HCT116 (cell line): ENCODE data around the gene WSCD1. TPM values are rescaled to one million over a fixed set of nuclear protein-coding genes. Genes with fewer than 3 reads are reported as not detected.

Experiments used
- ATAC-seq: fragments of 200-7000 bp; cut with Tn5 transposase; 2 replicates; pipeline ENCODE4 v1.9.1; 2020; ENCODE audit warnings: mild to moderate bottlenecking, moderate library complexity
- BruUV-seq: library from RNA; stranded (reverse); fragments of 400-500 nt; replicated peaks from 2 replicates; lab custom pipeline; 2021; lab: Mats Ljungman, UMichigan
- CTCF ChIA-PET: fragments of 300-600 bp; sonication (Branson Sonifier 250); formaldehyde crosslinking; loops from one replicate; lab custom pipeline; 2021; ENCODE audit warnings: antibody characterized with exemption; lab: Charles Lee
- POLR2A ChIA-PET: fragments of 300-600, 350-600 bp; sonication (Branson Sonifier 250); formaldehyde crosslinking; loops from one replicate; lab custom pipeline; 2021; ENCODE audit warnings: antibody characterized with exemption; lab: Charles Lee
- RAD21 ChIA-PET, 2 experiments: fragments of 300-600 bp; sonication (Branson Sonifier 250); formaldehyde crosslinking; loops; one replicate each; lab custom pipeline; 2023; ENCODE audit warnings: low total read pairs in 2 of 2; ENCODE audit not compliant: uncharacterized antibody in 2 of 2, unreplicated experiment in 2 of 2, low non-redundant PET in 1 of 2; lab: Charles Lee
- DNase-seq: peaks from one replicate; pipeline ENCODE4 v3.0.0-alpha.2; 2010; ENCODE audit warnings: low read depth, low spot score
- H2AFZ ChIP-seq: fragments of 200-600 bp; shearing (Covaris generic), sonication (generic); 2 replicates; pipeline ENCODE4 v1.6.1; 2017; ENCODE audit warnings: low read depth, mixed run types, mixed read lengths, antibody characterized with exemption, low read length; ENCODE audit not compliant: poor library complexity, severe bottlenecking
- H3K27ac ChIP-seq: 2 replicates; pipeline ENCODE4 v1.5.1; 2012; ENCODE audit warnings: low read depth, low read length
- H3K27me3 ChIP-seq: fragments of 200-600 bp; sonication (generic); 2 replicates; pipeline ENCODE4 v1.6.1; 2016; ENCODE audit warnings: mixed run types, low read length, mixed read lengths; ENCODE audit not compliant: insufficient read depth
- H3K36me3 ChIP-seq, 2 experiments: fragments of 200-500 bp in 1 of 2; fragments of 200-600 bp in 1 of 2; sonication (Bioruptor generic) in 1 of 2; sonication (generic) in 1 of 2; 2 replicates each; pipeline versions ENCODE4 v1.5.1 to v1.6.1; 2014 to 2016; ENCODE audit warnings: low read length in 2 of 2, inconsistent platforms in 1 of 2, mixed read lengths in 1 of 2, mixed run types in 1 of 2; ENCODE audit not compliant: insufficient read depth in 2 of 2, control insufficient read depth in 1 of 2
- H3K4me1 ChIP-seq, 2 experiments: fragments of 200-600 bp in 1 of 2; sonication (generic) in 1 of 2; 2 replicates each; pipeline versions ENCODE4 v1.5.1 to v1.6.1; 2012 to 2017; ENCODE audit warnings: low read length in 2 of 2, inconsistent platforms in 1 of 2, mild to moderate bottlenecking in 1 of 2, mixed read lengths in 1 of 2, mixed run types in 1 of 2, moderate library complexity in 1 of 2; ENCODE audit not compliant: insufficient read depth in 2 of 2, control insufficient read depth in 1 of 2
- H3K4me2 ChIP-seq: fragments of 200-600 bp; sonication (generic); 2 replicates; pipeline ENCODE4 v1.6.1; 2017; ENCODE audit warnings: mixed run types, low read length, mixed read lengths
- H3K4me3 ChIP-seq, 2 experiments: fragments of 200-600 bp in 1 of 2; sonication (generic) in 1 of 2; replicated peaks in 1 of 2; 2 replicates each; pipeline ENCODE4 v1.5.1; 2011 to 2016; ENCODE audit warnings: low read length in 2 of 2, control low read depth in 1 of 2, low read depth in 1 of 2, mild to moderate bottlenecking in 1 of 2, mixed read lengths in 1 of 2, mixed run types in 1 of 2
- H3K79me2 ChIP-seq: fragments of 200-600 bp; sonication (generic); 2 replicates; pipeline ENCODE4 v1.6.1; 2017; ENCODE audit warnings: mild to moderate bottlenecking, mixed run types, low read length, moderate library complexity, mixed read lengths; ENCODE audit not compliant: insufficient read depth
- H3K9ac ChIP-seq: fragments of 200-600 bp; sonication (generic); 2 replicates; pipeline ENCODE4 v1.6.1; 2016; ENCODE audit warnings: low read length, mixed read lengths
- H3K9me2 ChIP-seq: fragments of 200-600 bp; sonication (generic), shearing (Covaris generic); 2 replicates; pipeline ENCODE4 v1.6.1; 2017; ENCODE audit warnings: mixed run types, mild to moderate bottlenecking, moderate library complexity; ENCODE audit not compliant: insufficient read depth
- H3K9me3 ChIP-seq, 2 experiments: fragments of 200-500 bp in 1 of 2; fragments of 200-600 bp in 1 of 2; sonication (Bioruptor generic) in 1 of 2; sonication (generic) in 1 of 2; 2 replicates each; pipeline ENCODE4 v1.6.1; 2014 to 2017; ENCODE audit warnings: low read length in 2 of 2, mixed read lengths in 2 of 2, inconsistent platforms in 1 of 2, low read depth in 1 of 2, mild to moderate bottlenecking in 1 of 2, mixed run types in 1 of 2, moderate library complexity in 1 of 2; ENCODE audit not compliant: control insufficient read depth in 1 of 2, insufficient read depth in 1 of 2
- H4K20me1 ChIP-seq: fragments of 200-600 bp; sonication (generic), shearing (Covaris generic); 2 replicates; pipeline ENCODE4 v1.6.1; 2017; ENCODE audit warnings: mixed run types, mild to moderate bottlenecking, moderate library complexity; ENCODE audit not compliant: insufficient read depth
- ATF3 ChIP-seq: IDR thresholded peaks from 2 replicates; pipeline ENCODE4 v1.6.1; 2012
- CTCF ChIP-seq, 3 experiments: fragments of 200-600 bp in 1 of 3; sonication (generic) in 1 of 3; IDR thresholded peaks in 2 of 3; conservative IDR thresholded peaks in 1 of 3; 2 replicates each; pipeline ENCODE4 v1.5.1; 2012 to 2017; ENCODE audit warnings: low read depth in 2 of 3, low read length in 2 of 3, antibody characterized with exemption in 1 of 3, borderline replicate concordance in 1 of 3, control low read depth in 1 of 3, mild to moderate bottlenecking in 1 of 3, mixed read lengths in 1 of 3, mixed run types in 1 of 3, moderate library complexity in 1 of 3; ENCODE audit not compliant: insufficient read depth in 1 of 3
- EGR1 ChIP-seq: IDR thresholded peaks from 2 replicates; pipeline ENCODE4 v1.6.1; 2012; ENCODE audit warnings: low read depth
- EZH2phosphoT487 ChIP-seq: fragments of 200-600 bp; IDR thresholded peaks from 2 replicates; pipeline ENCODE4 v1.6.1; 2018; ENCODE audit warnings: antibody characterized with exemption, borderline replicate concordance
- FOSL1 ChIP-seq: IDR thresholded peaks from 2 replicates; pipeline ENCODE4 v1.6.1; 2012; ENCODE audit warnings: low read depth
- RAD21 ChIP-seq: IDR thresholded peaks from 2 replicates; pipeline ENCODE4 v1.6.1; 2012; ENCODE audit warnings: low read depth, mild to moderate bottlenecking
- SRF ChIP-seq: IDR thresholded peaks from 2 replicates; pipeline ENCODE4 v1.6.1; 2012; ENCODE audit warnings: low read depth
- YY1 ChIP-seq: IDR thresholded peaks from 2 replicates; pipeline ENCODE4 v1.6.1; 2011; ENCODE audit warnings: low read length, low read depth, moderate library complexity, mild to moderate bottlenecking; ENCODE audit not compliant: insufficient replicate concordance; ENCODE audit errors: extremely low read depth
- ZNF274 ChIP-seq: fragments of 200-500 bp; sonication (Bioruptor generic); IDR thresholded peaks from 2 replicates; pipeline ENCODE4 v1.6.1; 2014; ENCODE audit warnings: mild to moderate bottlenecking, low read depth, low read length, inconsistent platforms
- intact Hi-C: fragments of 100-400 bp; cut with micrococcal nuclease; formaldehyde crosslinking; loops from 2 replicates; pipeline ENCODE4 v1.10.0; 2022
- total RNA-seq: library from RNA; stranded (reverse); gene quantifications from one replicate; pipeline ENCODE4 v1.2.1, GENCODE V29; 2021; ENCODE audit not compliant: unreplicated experiment

Gene WSCD1
- total RNA-seq, 1 experiment from 2014 or later, result 0.15 TPM

- ChIA-PET CTCF (no interaction called here), POLR2A (no interaction called here), RAD21 (no interaction called here)
- Histone ChIP-seq H3K9ac (no peak overlapping the region), H3K79me2 (no peaks in the 10 kb centered on the region), H3K4me1 (no peaks in the 10 kb centered on the region), H3K36me3 (no peaks in the 10 kb centered on the region), H3K9me3 (no peaks in the 10 kb centered on the region), H3K27ac (no peak overlapping the region), H3K4me3 (no peak overlapping the region), H2AFZ (no peak overlapping the region), H3K27me3 (peaks cover 37% of the 10 kb centered on the region; the same call in 1 of the 2 replicates), H3K9me2 (no peaks in the 10 kb centered on the region), H4K20me1 (no peaks in the 10 kb centered on the region), H3K4me2 (no peak overlapping the region)
- intact Hi-C loops, result no loop called here
- DNase-seq (no peak), ATAC-seq (no peak)
- TF ChIP-seq EZH2phosphoT487, result no peak
- no peak for TF ChIP-seq SRF
- no peak for TF ChIP-seq CTCF (IDR thresholded peaks at IDR 0.05 in 2 of 3, conservative IDR thresholded peaks at IDR 0.05 in 1 of 3; ENCODE audit: borderline replicate concordance in 1 of 3, insufficient read depth in 1 of 3, low read depth in 2 of 3, low read length in 2 of 3)
- no peak for TF ChIP-seq ATF3
- TF ChIP-seq YY1, result no peak
- no peak for TF ChIP-seq EGR1
- TF ChIP-seq FOSL1, result no peak
- no peak for TF ChIP-seq RAD21
- TF ChIP-seq ZNF274, result no peak
- no TSS peak for BruUV-seq
Observed at GRCh38 chr17:6160232-6160555, 90.0 kb downstream of the WSCD1 start.
